ENCODE measurements around the gene GRXCR1. TPM values are rescaled to one million over a fixed set of nuclear protein-coding genes. Genes with fewer than 3 reads are reported as not detected.

GRXCR1 gene
- total RNA-seq, 1 experiment from 2014 or later, result not detected

DNA sequence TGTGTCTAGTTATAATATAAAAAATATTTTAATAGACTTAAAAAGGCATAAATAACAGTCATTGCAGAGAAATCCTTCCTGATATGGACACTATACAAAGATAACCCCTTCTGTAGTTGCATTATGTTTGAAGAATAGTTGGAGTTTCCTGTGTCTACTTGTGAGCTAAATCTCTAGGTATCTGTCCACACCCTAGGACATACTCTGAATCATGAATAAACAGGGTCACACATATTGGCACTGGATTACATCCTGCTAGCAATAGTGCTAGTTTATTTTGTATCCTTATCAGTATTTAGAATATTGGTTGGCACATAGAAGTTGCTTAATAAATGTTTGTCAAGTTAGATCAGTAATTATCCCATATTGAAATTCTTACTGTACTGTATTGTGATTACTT lies 173.9 kb downstream of the GRXCR1 start:
- Histone ChIP-seq H3K79me2 (ENCODE audit: insufficient read depth, low read length) (no peaks in the 10 kb centered on the region), H4K20me1 (ENCODE audit: control insufficient read depth, insufficient read depth, insufficient read length) (no peaks in the 10 kb centered on the region), H3K56ac (ENCODE audit: insufficient read length, low read depth, low read length) (no peak overlapping the region), H4K8ac (replicated peaks; ENCODE audit: insufficient read length, low read depth, low read length) (no peak overlapping the region), H2AFZ (ENCODE audit: low read length) (no peak overlapping the region), H2AK5ac (ENCODE audit: insufficient read length, low read length) (no peak overlapping the region), H3K4ac (ENCODE audit: low read depth, low read length) (no peak overlapping the region), H3K14ac (ENCODE audit: insufficient read depth, low read length) (no peak overlapping the region), H3K9ac (ENCODE audit: extremely low read depth, insufficient read length, low read length) (no peak overlapping the region), H2BK20ac (ENCODE audit: low read depth, low read length, poor library complexity, severe bottlenecking) (no peak overlapping the region), H3K27ac (ENCODE audit: insufficient read length, low read depth, low read length) (no peak overlapping the region), H2BK5ac (ENCODE audit: insufficient read length, low read length) (no peak overlapping the region), H2BK12ac (ENCODE audit: insufficient read length, low read depth, low read length) (no peak overlapping the region), H3K79me1 (ENCODE audit: insufficient read depth, low read depth, low read length, poor library complexity, severe bottlenecking) (no peaks in the 10 kb centered on the region), H3K4me1 (ENCODE audit: insufficient read depth, low read length) (no peaks in the 10 kb centered on the region), H3K27me3 (ENCODE audit: insufficient read depth, low read length) (no peaks in the 10 kb centered on the region), H3K18ac (ENCODE audit: insufficient read length, low read depth, low read length) (no peak overlapping the region), H3K23me2 (ENCODE audit: insufficient read length, low read depth, low read length, poor library complexity, severe bottlenecking) (no peaks in the 10 kb centered on the region), H4K5ac (ENCODE audit: insufficient read length, low read depth, low read length) (no peak overlapping the region), H3K4me2 (ENCODE audit: insufficient read depth, insufficient read length, low read length) (no peak overlapping the region), H2BK120ac (ENCODE audit: low read depth, low read length, poor library complexity, severe bottlenecking) (no peak overlapping the region), H3K23ac (ENCODE audit: insufficient read length, low read depth, low read length) (no peak overlapping the region), H3T11ph (ENCODE audit: low read length) (no peak overlapping the region), H2BK15ac (ENCODE audit: low read depth, low read length) (no peak overlapping the region), H4K91ac (ENCODE audit: insufficient read length, low read depth, low read length) (no peak overlapping the region), H3K9me3 (ENCODE audit: control insufficient read depth, low read depth, low read length) (no peaks in the 10 kb centered on the region)
- TF ChIP-seq, protein P1, sequence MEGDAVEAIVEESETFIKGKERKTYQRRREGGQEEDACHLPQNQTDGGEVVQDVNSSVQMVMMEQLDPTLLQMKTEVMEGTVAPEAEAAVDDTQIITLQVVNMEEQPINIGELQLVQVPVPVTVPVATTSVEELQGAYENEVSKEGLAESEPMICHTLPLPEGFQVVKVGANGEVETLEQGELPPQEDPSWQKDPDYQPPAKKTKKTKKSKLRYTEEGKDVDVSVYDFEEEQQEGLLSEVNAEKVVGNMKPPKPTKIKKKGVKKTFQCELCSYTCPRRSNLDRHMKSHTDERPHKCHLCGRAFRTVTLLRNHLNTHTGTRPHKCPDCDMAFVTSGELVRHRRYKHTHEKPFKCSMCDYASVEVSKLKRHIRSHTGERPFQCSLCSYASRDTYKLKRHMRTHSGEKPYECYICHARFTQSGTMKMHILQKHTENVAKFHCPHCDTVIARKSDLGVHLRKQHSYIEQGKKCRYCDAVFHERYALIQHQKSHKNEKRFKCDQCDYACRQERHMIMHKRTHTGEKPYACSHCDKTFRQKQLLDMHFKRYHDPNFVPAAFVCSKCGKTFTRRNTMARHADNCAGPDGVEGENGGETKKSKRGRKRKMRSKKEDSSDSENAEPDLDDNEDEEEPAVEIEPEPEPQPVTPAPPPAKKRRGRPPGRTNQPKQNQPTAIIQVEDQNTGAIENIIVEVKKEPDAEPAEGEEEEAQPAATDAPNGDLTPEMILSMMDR (conservative IDR thresholded peaks at IDR 0.05), result no peak
- Mint-ChIP-seq H3K27ac (no peak overlapping the region), H3K4me3 (no peak overlapping the region), H3K9me3 (peaks cover under 1 to 14% of the 10 kb centered on the region in 2 experiments; a peak in 4 of 5 replicates), H3K4me1 (peaks cover 8 to 9% of the 10 kb centered on the region in 2 experiments; a peak in 2 of 4 replicates), H3K27me3 (ENCODE audit: low read depth) (no peaks in the 10 kb centered on the region; the same call in 1 of the 2 replicates), H3K36me3 (ENCODE audit: insufficient read depth in 1 of 3, low read depth in 3 of 3) (peaks cover 0 to under 1% (median 0%) of the 10 kb centered on the region in 3 experiments; a peak in 2 of 7 replicates)
- DNase-seq, result no peak

Data from H9 (cell line).